Liver (tissue), 9 donors: ENCODE measurements around the gene KIF1A. TPM values are rescaled to one million over a fixed set of nuclear protein-coding genes. Genes with fewer than 3 reads are reported as not detected.

ENCODE experiments used
- DNase-seq: peaks from one replicate; pipeline ENCODE4 v3.0.0-alpha.2; 2017; ENCODE audit warnings: low spot score
- H3K27ac ChIP-seq, 2 donors: one replicate each; pipeline ENCODE4 v1.7.0; 2013; ENCODE audit warnings: inconsistent platforms in 2 of 2, low read length in 2 of 2, control low read depth in 1 of 2, low read depth in 1 of 2, mild to moderate bottlenecking in 1 of 2
- H3K27me3 ChIP-seq, 4 donors: one replicate each; pipeline versions ENCODE4 v1.6.1 to v1.7.0; 2013; ENCODE audit warnings: low read length in 3 of 4, inconsistent platforms in 1 of 4, mild to moderate bottlenecking in 1 of 4, moderate library complexity in 1 of 4; ENCODE audit not compliant: control insufficient read depth in 4 of 4, insufficient read depth in 4 of 4
- H3K36me3 ChIP-seq, 4 donors: one replicate each; pipeline versions ENCODE4 v1.6.1 to v1.7.0; 2013; ENCODE audit warnings: low read length in 3 of 4, mild to moderate bottlenecking in 3 of 4, low read depth in 1 of 4, moderate library complexity in 1 of 4; ENCODE audit not compliant: control insufficient read depth in 4 of 4, insufficient read depth in 3 of 4
- H3K4me1 ChIP-seq, 4 donors: one replicate each; pipeline versions ENCODE4 v1.6.1 to v1.7.0; 2013; ENCODE audit warnings: low read length in 3 of 4, mild to moderate bottlenecking in 3 of 4, moderate library complexity in 1 of 4; ENCODE audit not compliant: control insufficient read depth in 4 of 4, insufficient read depth in 4 of 4
- H3K4me3 ChIP-seq, 3 donors: one replicate each; pipeline versions ENCODE4 v1.6.1 to v1.7.0; 2013; ENCODE audit warnings: low read length in 3 of 3, control low read depth in 1 of 3, low read depth in 1 of 3, mild to moderate bottlenecking in 1 of 3
- H3K9ac ChIP-seq, 2 donors: one replicate each; pipeline ENCODE4 v1.7.0; 2013; ENCODE audit warnings: low read length in 2 of 2, mild to moderate bottlenecking in 2 of 2, moderate library complexity in 2 of 2, control low read depth in 1 of 2, low read depth in 1 of 2
- H3K9me3 ChIP-seq, 4 donors: one replicate each; pipeline versions ENCODE4 v1.6.1 to v1.7.0; 2013; ENCODE audit warnings: low read length in 3 of 4; ENCODE audit not compliant: control insufficient read depth in 4 of 4
- EGR1 ChIP-seq, 2 donors: IDR thresholded peaks; 2 replicates each; pipeline ENCODE4 v1.6.1; 2016 to 2018; ENCODE audit warnings: antibody characterized with exemption in 2 of 2, low read depth in 2 of 2
- FOXA1 ChIP-seq: IDR thresholded peaks from 2 replicates; pipeline ENCODE4 v1.6.1; 2016; ENCODE audit warnings: antibody characterized with exemption
- FOXA2 ChIP-seq: IDR thresholded peaks from 2 replicates; pipeline ENCODE4 v1.6.1; 2016; ENCODE audit warnings: antibody characterized with exemption
- GABPA ChIP-seq, 2 donors: IDR thresholded peaks in 1 of 2; conservative IDR thresholded peaks in 1 of 2; 2 replicates each; pipeline ENCODE4 v1.6.1; 2016; ENCODE audit warnings: antibody characterized with exemption in 2 of 2, mild to moderate bottlenecking in 1 of 2, moderate library complexity in 1 of 2
- HNF4A ChIP-seq, 2 donors: conservative IDR thresholded peaks; 2 replicates each; pipeline ENCODE4 v1.6.1; 2016; ENCODE audit warnings: antibody characterized with exemption in 2 of 2, mild to moderate bottlenecking in 2 of 2
- HNF4G ChIP-seq: IDR thresholded peaks from 2 replicates; pipeline ENCODE4 v1.6.1; 2016; ENCODE audit warnings: antibody characterized with exemption
- JUND ChIP-seq, 2 donors: IDR thresholded peaks; 2 replicates each; pipeline ENCODE4 v1.6.1; 2016; ENCODE audit warnings: antibody characterized with exemption in 2 of 2
- NR2F2 ChIP-seq: IDR thresholded peaks from 2 replicates; pipeline ENCODE4 v1.6.1; 2016; ENCODE audit warnings: antibody characterized with exemption
- RAD21 ChIP-seq, 2 donors: IDR thresholded peaks; 2 replicates each; pipeline ENCODE4 v1.6.1; 2016; ENCODE audit warnings: antibody characterized with exemption in 2 of 2, mild to moderate bottlenecking in 2 of 2
- RXRA ChIP-seq, 2 donors: IDR thresholded peaks; 2 replicates each; pipeline ENCODE4 v1.6.1; 2017 to 2018; ENCODE audit warnings: antibody characterized with exemption in 2 of 2, mild to moderate bottlenecking in 1 of 2
- SP1 ChIP-seq: IDR thresholded peaks from 2 replicates; pipeline ENCODE4 v1.6.1; 2018; ENCODE audit warnings: antibody characterized with exemption, mild to moderate bottlenecking
- TAF1 ChIP-seq: conservative IDR thresholded peaks from 2 replicates; pipeline ENCODE4 v1.6.1; 2016; ENCODE audit warnings: antibody characterized with exemption, mild to moderate bottlenecking
- YY1 ChIP-seq: IDR thresholded peaks from 2 replicates; pipeline ENCODE4 v1.6.1; 2016; ENCODE audit warnings: antibody characterized with exemption, mild to moderate bottlenecking
- WGBS: extraction: QIAGEN DNeasy Blood & Tissue Kit; methylation state at CpG from one replicate; pipeline ENCODE4 v1.1.7; 2013; 5-methylcytosine and 5-hydroxymethylcytosine counted together
- polyA plus RNA-seq, 2 donors: library from polyadenylated mRNA; stranded (reverse) in 1 of 2; unstranded in 1 of 2; fragments of 200-250 nt in 1 of 2; fragments of >200 nt in 1 of 2; fragmentation: Nextera tagmentation in 1 of 2; extraction: Ambion mirVana in 1 of 2; gene quantifications; one replicate each; pipeline versions ENCODE4 v1.2.1 to v1.2.3, GENCODE V29; 2013 to 2015
- total RNA-seq, 2 donors: library from RNA; depleted of rRNA; stranded (reverse); fragments of >200 nt; gene quantifications; one replicate each; pipeline ENCODE4 v1.2.3, GENCODE V29; 2014
- TF ChIP-seq, protein P1 (sequence below): IDR thresholded peaks from 2 replicates; pipeline ENCODE4 v1.6.1; 2016; ENCODE audit warnings: antibody characterized with exemption
- TF ChIP-seq, protein P2 (sequence below): IDR thresholded peaks from 2 replicates; pipeline ENCODE4 v1.6.1; 2016; ENCODE audit warnings: antibody characterized with exemption
- TF ChIP-seq, protein P3 (sequence below): IDR thresholded peaks from 2 replicates; pipeline ENCODE4 v1.6.1; 2016; ENCODE audit warnings: antibody characterized with exemption, mild to moderate bottlenecking
- TF ChIP-seq, protein P4 (sequence below): fragments of 150-350 bp; IDR thresholded peaks from 2 replicates; pipeline ENCODE4 v1.5.1; 2017; ENCODE audit warnings: improper control_type of control experiment, low read depth, low read length; ENCODE audit not compliant: missing input control
- donor health status: healthy.
- donor health status: healthy.
- donor health status: healthy.
- donor health status: healthy.
- donor health status: healthy.

The KIF1A gene
- total and polyA plus RNA-seq, 4 donors, result 0.03 to 0.21 (median 0.11) TPM

DNA sequence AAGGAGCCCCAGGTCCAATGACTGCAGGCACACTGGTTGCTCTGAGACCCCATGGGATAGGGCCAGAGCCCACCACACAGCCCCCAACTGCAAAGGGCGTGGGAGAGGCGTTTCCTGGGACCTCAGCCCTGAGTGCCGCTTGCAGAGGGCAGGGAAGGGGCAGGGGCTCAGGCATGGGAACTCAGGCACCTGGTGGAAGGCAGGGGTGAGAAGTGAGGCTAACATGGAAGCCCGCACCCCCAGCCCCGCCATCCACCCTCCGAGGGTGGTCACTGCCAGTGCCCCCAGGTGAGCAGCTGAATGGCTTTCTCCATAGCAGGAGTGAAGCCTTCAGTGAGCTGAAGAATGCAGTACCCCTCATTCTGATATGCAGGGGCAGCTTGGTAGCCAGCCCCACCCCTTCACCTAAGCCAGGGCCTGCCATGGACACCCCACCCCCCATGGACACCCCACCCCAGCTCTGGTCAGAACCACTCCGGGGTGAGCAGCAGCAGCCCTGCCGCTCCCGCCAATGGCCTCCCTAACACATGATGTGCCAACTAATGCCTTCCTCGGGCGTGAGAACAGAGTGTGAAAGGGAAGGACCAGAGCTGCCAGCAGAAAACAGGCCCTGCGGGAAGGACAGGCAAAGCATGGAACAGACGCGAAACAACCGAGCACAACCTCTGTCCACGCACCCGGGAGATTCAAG is 6.6 kb downstream of the KIF1A start:
- no peak for DNase-seq
- Histone ChIP-seq H3K9me3 (no peaks in the 10 kb centered on the region), H3K4me1 (no peaks in the 10 kb centered on the region), H3K27ac (no peak overlapping the region), H3K27me3 (no peaks in the 10 kb centered on the region), H3K36me3 (no peaks in the 10 kb centered on the region), H3K9ac (no peak overlapping the region), H3K4me3 (no peak overlapping the region)
- TF ChIP-seq NR2F2 (no peak), SP1 (no peak), FOXA2 (no peak)
- WGBS, result 96% methylated on average over 17 of the region's 17 CpGs

DNA sequence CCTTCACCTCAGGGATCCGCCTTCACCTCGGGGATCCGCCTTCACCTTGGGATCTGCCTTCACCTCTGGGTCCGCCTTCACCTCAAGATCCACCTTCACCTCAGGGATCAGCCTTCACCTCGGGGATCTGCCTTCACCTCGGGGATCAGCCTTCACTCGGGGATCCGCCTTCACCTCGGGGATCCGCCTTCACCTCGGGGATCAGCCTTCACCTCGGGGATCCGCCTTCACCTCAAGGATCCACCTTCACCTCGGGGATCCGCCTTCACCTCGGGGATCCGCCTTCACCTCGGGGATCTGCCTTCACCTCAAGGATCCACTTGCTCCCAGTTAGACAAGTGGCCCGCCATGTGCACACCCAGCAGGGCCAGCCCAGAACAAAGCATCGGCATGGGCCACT is 7.3 kb downstream of the KIF1A start:
- Histone ChIP-seq H3K9ac (no peak overlapping the region), H3K27ac (no peak overlapping the region), H3K36me3 (no peaks in the 10 kb centered on the region), H3K9me3 (no peaks in the 10 kb centered on the region), H3K27me3 (no peaks in the 10 kb centered on the region), H3K4me1 (no peaks in the 10 kb centered on the region), H3K4me3 (no peak overlapping the region)
- 88% methylated on average over 20 of the region's 20 CpGs for WGBS
- TF ChIP-seq, protein P1, sequence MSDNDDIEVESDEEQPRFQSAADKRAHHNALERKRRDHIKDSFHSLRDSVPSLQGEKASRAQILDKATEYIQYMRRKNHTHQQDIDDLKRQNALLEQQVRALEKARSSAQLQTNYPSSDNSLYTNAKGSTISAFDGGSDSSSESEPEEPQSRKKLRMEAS, result no peak
- TF ChIP-seq, protein P2, sequence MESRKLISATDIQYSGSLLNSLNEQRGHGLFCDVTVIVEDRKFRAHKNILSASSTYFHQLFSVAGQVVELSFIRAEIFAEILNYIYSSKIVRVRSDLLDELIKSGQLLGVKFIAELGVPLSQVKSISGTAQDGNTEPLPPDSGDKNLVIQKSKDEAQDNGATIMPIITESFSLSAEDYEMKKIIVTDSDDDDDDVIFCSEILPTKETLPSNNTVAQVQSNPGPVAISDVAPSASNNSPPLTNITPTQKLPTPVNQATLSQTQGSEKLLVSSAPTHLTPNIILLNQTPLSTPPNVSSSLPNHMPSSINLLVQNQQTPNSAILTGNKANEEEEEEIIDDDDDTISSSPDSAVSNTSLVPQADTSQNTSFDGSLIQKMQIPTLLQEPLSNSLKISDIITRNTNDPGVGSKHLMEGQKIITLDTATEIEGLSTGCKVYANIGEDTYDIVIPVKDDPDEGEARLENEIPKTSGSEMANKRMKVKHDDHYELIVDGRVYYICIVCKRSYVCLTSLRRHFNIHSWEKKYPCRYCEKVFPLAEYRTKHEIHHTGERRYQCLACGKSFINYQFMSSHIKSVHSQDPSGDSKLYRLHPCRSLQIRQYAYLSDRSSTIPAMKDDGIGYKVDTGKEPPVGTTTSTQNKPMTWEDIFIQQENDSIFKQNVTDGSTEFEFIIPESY, result no peak
- TF ChIP-seq HNF4G (no peak), YY1 (no peak), TAF1 (no peak), JUND (IDR thresholded peaks at IDR 0.05) (no peak), GABPA (IDR thresholded peaks at IDR 0.05 in 1 of 2, conservative IDR thresholded peaks at IDR 0.05 in 1 of 2) (no peak), FOXA1 (no peak), FOXA2 (no peak), RXRA (IDR thresholded peaks at IDR 0.05) (no peak), HNF4A (conservative IDR thresholded peaks at IDR 0.05) (no peak), EGR1 (IDR thresholded peaks at IDR 0.05; ENCODE audit: low read depth in 2 of 2) (no peak), RAD21 (IDR thresholded peaks at IDR 0.05) (no peak), NR2F2 (no peak)
- TF ChIP-seq, protein P3, sequence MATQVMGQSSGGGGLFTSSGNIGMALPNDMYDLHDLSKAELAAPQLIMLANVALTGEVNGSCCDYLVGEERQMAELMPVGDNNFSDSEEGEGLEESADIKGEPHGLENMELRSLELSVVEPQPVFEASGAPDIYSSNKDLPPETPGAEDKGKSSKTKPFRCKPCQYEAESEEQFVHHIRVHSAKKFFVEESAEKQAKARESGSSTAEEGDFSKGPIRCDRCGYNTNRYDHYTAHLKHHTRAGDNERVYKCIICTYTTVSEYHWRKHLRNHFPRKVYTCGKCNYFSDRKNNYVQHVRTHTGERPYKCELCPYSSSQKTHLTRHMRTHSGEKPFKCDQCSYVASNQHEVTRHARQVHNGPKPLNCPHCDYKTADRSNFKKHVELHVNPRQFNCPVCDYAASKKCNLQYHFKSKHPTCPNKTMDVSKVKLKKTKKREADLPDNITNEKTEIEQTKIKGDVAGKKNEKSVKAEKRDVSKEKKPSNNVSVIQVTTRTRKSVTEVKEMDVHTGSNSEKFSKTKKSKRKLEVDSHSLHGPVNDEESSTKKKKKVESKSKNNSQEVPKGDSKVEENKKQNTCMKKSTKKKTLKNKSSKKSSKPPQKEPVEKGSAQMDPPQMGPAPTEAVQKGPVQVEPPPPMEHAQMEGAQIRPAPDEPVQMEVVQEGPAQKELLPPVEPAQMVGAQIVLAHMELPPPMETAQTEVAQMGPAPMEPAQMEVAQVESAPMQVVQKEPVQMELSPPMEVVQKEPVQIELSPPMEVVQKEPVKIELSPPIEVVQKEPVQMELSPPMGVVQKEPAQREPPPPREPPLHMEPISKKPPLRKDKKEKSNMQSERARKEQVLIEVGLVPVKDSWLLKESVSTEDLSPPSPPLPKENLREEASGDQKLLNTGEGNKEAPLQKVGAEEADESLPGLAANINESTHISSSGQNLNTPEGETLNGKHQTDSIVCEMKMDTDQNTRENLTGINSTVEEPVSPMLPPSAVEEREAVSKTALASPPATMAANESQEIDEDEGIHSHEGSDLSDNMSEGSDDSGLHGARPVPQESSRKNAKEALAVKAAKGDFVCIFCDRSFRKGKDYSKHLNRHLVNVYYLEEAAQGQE, result no peak
- TF ChIP-seq, protein P4, sequence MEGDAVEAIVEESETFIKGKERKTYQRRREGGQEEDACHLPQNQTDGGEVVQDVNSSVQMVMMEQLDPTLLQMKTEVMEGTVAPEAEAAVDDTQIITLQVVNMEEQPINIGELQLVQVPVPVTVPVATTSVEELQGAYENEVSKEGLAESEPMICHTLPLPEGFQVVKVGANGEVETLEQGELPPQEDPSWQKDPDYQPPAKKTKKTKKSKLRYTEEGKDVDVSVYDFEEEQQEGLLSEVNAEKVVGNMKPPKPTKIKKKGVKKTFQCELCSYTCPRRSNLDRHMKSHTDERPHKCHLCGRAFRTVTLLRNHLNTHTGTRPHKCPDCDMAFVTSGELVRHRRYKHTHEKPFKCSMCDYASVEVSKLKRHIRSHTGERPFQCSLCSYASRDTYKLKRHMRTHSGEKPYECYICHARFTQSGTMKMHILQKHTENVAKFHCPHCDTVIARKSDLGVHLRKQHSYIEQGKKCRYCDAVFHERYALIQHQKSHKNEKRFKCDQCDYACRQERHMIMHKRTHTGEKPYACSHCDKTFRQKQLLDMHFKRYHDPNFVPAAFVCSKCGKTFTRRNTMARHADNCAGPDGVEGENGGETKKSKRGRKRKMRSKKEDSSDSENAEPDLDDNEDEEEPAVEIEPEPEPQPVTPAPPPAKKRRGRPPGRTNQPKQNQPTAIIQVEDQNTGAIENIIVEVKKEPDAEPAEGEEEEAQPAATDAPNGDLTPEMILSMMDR, result no peak
- no peak for DNase-seq
